Stimulated activated CD8-positive, alpha-beta memory T cell treated with anti-CD3 and anti-CD28 coated beads, Interleukin-2, amount 100 ng/mL, for 48 hours (primary cell): ENCODE results near the gene HSPB6.

ENCODE experiments used
- DNase-seq, 2 donors: peaks; one replicate each; pipeline ENCODE4 v3.0.0-alpha.2; 2020; ENCODE audit warnings: low read depth in 2 of 2

The HSPB6 gene

GRCh38 chr19:35716801-35717664 is 39.8 kb downstream of the HSPB6 start:
- DNase-seq = peak; percentile 73 to 93

GRCh38 chr19:35715981-35716800 is 40.6 kb downstream of the HSPB6 start:
- no peak for DNase-seq

- no peak for DNase-seq
Observed at GRCh38 chr19:35715355-35715809, 41.4 kb downstream of the HSPB6 start.

GRCh38 chr19:35714601-35715354 is 42.1 kb downstream of the HSPB6 start:
- no peak for DNase-seq

- DNase-seq = no peak
Observed at GRCh38 chr19:35713904-35714495, 42.8 kb downstream of the HSPB6 start.

- DNase-seq = no peak
Observed at GRCh38 chr19:35713506-35713850, 43.4 kb downstream of the HSPB6 start.

- peak; percentile 81 to 82 for DNase-seq
Observed at GRCh38 chr19:35712567-35713505, 44.0 kb downstream of the HSPB6 start.

GRCh38 chr19:35710784-35711723 is 45.8 kb downstream of the HSPB6 start:
- DNase-seq = peak; percentile 58 to 61

GRCh38 chr19:35708391-35708790 is 48.4 kb downstream of the HSPB6 start:
- DNase-seq = no peak
